Mesothelial cell of epicardium (in vitro differentiated cells): ENCODE measurements around the gene POMGNT1. TPM values are rescaled to one million over a fixed set of nuclear protein-coding genes. Genes with fewer than 3 reads are reported as not detected.

Experiments
- DNase-seq, 2 experiments: peaks; one replicate each; pipeline ENCODE4 v3.0.0; 2021; ENCODE audit warnings: low spot score in 2 of 2; ENCODE audit not compliant: unreplicated experiment in 2 of 2
- H3K27ac Mint-ChIP-seq: 2 replicates; pipeline ENCODE4 v1.8.0; 2021; ENCODE audit warnings: mixed read lengths
- H3K27me3 Mint-ChIP-seq: 2 replicates; pipeline ENCODE4 v1.8.0; 2021; ENCODE audit warnings: low read depth, mixed read lengths
- H3K36me3 Mint-ChIP-seq: 2 replicates; pipeline ENCODE4 v1.8.0; 2021; ENCODE audit warnings: mixed read lengths
- H3K4me1 Mint-ChIP-seq: 2 replicates; pipeline ENCODE4 v1.8.0; 2021; ENCODE audit warnings: mixed read lengths
- H3K4me3 Mint-ChIP-seq: 2 replicates; pipeline ENCODE4 v1.8.0; 2021; ENCODE audit warnings: mild to moderate bottlenecking, moderate library complexity, mixed read lengths
- H3K9me3 Mint-ChIP-seq: 2 replicates; pipeline ENCODE4 v1.8.0; 2021; ENCODE audit warnings: mixed read lengths
- total RNA-seq: library from RNA; stranded (reverse); gene quantifications from 3 replicates; pipeline ENCODE4 v1.2.1, GENCODE V29; 2021
- TF ChIP-seq, protein P1 (sequence below): fragments of 200-600 bp; sonication (generic); IDR thresholded peaks from one replicate; pipeline ENCODE4 v1.5.0; 2021; ENCODE audit warnings: antibody characterized with exemption; ENCODE audit not compliant: unreplicated experiment

The POMGNT1 gene
- total RNA-seq, 1 donor from 2014 or later: 87.1 TPM

DNA sequence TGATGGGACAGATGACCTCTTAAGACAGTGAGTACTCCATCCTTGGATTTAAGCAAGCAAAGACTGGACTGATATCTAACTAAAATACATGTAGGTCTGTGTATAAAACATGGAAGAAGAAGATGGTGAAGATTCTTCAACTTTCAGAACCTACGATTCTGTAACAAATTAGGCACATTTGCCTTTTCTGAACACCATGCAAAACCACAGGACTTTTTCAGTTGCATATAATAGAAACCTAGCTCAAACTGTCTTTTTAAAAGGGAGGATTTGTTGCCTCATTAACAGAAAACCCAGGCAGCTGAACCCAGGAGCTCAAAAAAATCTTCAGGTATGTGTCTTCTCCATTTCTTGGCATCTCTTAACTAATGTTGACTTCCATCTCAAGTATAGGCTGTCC is 38.0 kb downstream of the POMGNT1 start:
- no peaks in the 10 kb centered on the region for H3K9me3 Mint-ChIP-seq
- H3K36me3 Mint-ChIP-seq: no peaks in the 10 kb centered on the region
- TF ChIP-seq, protein P1, sequence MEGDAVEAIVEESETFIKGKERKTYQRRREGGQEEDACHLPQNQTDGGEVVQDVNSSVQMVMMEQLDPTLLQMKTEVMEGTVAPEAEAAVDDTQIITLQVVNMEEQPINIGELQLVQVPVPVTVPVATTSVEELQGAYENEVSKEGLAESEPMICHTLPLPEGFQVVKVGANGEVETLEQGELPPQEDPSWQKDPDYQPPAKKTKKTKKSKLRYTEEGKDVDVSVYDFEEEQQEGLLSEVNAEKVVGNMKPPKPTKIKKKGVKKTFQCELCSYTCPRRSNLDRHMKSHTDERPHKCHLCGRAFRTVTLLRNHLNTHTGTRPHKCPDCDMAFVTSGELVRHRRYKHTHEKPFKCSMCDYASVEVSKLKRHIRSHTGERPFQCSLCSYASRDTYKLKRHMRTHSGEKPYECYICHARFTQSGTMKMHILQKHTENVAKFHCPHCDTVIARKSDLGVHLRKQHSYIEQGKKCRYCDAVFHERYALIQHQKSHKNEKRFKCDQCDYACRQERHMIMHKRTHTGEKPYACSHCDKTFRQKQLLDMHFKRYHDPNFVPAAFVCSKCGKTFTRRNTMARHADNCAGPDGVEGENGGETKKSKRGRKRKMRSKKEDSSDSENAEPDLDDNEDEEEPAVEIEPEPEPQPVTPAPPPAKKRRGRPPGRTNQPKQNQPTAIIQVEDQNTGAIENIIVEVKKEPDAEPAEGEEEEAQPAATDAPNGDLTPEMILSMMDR: no peak
- no peak overlapping the region for H3K4me3 Mint-ChIP-seq
- DNase-seq: no peak
- H3K4me1 Mint-ChIP-seq: no peaks in the 10 kb centered on the region
- peaks cover 8% of the 10 kb centered on the region for H3K27me3 Mint-ChIP-seq
- H3K27ac Mint-ChIP-seq: no peak overlapping the region

DNA sequence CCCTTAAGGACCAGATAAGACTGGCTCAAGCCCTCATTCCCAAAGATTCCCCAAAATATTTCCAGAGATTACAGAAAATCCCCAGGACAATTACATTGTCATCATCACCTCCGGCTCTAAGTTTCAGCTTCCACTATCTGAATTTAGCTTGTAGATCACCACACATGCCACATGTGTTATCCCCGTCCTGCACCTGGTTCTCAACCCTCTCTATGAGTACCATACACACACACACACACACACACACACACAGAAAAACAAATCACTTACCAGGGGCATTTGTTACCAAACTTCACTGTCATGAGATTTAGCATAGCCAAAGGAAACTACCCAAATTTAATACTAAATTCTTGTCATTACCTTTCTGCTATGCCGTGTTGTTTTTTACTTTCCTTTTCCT is 38.7 kb downstream of the POMGNT1 start:
- Mint-ChIP-seq H3K36me3 (no peaks in the 10 kb centered on the region), H3K4me3 (no peak overlapping the region), H3K27me3 (peaks cover 2% of the 10 kb centered on the region), H3K4me1 (no peaks in the 10 kb centered on the region), H3K9me3 (no peaks in the 10 kb centered on the region), H3K27ac (no peak overlapping the region)
- DNase-seq: no peak
- TF ChIP-seq, protein P1: no peak

DNA sequence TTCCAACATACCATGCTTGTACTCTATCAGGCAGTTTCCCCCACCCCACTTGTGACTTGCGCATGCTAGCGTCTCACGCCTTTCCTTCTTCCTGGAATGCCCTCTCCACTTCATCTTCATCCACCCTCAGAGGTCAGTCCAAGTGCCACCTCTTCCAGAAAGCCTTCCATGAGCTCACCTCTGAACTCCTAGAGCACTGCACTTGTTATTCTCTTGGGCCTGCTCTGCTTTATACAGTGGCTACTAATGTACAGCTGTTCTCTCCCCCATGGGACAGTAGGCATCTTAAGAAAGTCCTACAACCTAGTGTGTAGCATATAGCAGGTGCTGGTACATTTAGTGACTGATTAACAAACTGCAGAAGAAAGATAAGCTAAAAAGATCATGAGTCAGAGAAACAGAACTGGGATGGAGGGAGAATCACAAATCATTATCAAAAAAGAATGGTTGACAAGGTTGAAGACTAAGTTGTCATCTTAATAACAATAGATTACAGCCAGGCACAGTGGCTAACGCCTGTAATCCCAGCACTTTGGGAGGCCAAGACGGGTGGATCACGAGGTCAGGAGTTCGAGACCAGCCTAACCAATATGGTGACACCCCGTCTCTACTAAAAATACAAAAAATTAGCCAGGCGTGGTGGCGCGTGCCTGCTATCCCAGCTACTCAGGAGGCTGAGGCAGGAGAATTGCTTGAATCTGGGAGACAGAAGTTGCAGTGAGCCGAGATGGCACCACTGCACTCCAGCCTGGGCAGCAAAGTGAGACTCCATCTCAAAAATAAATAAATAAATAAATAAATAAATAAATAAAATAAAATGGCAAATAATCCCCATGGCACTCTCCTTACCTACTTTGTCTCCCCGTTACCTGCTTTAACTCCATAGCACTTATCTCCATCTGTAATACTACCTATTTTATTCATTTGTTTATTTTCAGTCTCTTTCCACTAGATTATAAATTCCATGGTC is 39.6 kb downstream of the POMGNT1 start:
- TF ChIP-seq, protein P1: no peak
- peaks cover 5% of the 10 kb centered on the region for H3K9me3 Mint-ChIP-seq
- H3K27me3 Mint-ChIP-seq: peaks cover 1% of the 10 kb centered on the region
- DNase-seq: no peak
- H3K27ac Mint-ChIP-seq: no peak overlapping the region
- H3K4me3 Mint-ChIP-seq: no peak overlapping the region
- no peaks in the 10 kb centered on the region for H3K4me1 Mint-ChIP-seq
- H3K36me3 Mint-ChIP-seq: no peaks in the 10 kb centered on the region

DNA sequence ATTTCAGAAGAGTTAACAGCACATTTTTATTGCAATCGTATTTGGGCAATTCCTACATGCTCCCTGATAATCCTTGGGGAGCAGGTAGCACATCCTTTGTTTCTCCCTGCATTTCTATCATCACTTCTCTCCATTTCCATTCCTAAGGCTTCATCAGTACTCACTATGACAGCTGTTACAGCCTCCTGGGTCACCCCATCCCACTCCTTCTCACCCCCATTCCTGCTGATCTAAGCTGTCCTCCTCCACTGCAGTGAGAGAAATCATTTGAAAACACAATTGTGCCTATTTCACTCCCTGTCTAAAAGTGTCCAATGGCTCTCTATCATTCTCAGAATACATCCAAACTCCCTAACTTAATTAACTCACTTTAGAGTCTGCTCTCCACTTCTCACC is 40.3 kb downstream of the POMGNT1 start:
- TF ChIP-seq, protein P1: no peak
- no peak overlapping the region for H3K27ac Mint-ChIP-seq
- no peaks in the 10 kb centered on the region for H3K4me1 Mint-ChIP-seq
- H3K36me3 Mint-ChIP-seq: no peaks in the 10 kb centered on the region
- H3K4me3 Mint-ChIP-seq: no peak overlapping the region
- H3K9me3 Mint-ChIP-seq: peaks cover 5% of the 10 kb centered on the region
- DNase-seq: no peak
- H3K27me3 Mint-ChIP-seq: no peaks in the 10 kb centered on the region

DNA sequence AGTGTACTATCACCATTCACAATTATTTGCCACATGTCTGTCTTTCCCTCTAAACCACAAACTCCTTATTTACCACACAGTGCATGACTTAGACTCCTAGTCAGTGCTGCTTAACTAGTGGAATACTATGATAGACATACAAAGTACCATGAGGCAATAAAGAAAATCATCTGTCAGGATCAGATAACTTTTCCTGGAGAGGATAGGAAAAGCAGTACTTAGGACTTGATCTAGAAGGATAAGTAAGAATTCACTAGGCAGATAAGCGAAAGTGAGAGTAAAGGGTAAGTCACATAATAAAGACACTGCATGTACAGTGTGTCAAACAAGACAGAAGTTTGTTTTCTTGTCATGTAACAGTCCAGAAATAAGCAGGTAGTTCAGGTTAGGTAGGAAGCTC is 44.5 kb downstream of the POMGNT1 start:
- Mint-ChIP-seq H3K4me3 (no peak overlapping the region), H3K4me1 (no peaks in the 10 kb centered on the region), H3K27ac (no peak overlapping the region), H3K27me3 (no peaks in the 10 kb centered on the region), H3K36me3 (no peaks in the 10 kb centered on the region), H3K9me3 (peaks cover 5% of the 10 kb centered on the region)
- TF ChIP-seq, protein P1: no peak
- no peak for DNase-seq
